ENCODE data around the gene CDK4. TPM values are rescaled to one million over a fixed set of nuclear protein-coding genes. Genes with fewer than 3 reads are reported as not detected.
A peak's percentile ranks its signal among the peaks of the same experiment; 100 is the strongest.

Gene CDK4
- total RNA-seq, 4 donors from 2014 or later, result 42.8 to 96.9 (median 60.4) TPM

- H3K4me3 ChIP-seq, result peak within 1 kb of the TSS; percentile 87 to 95 (median 88)
- intact Hi-C loops (cut with DNase I), result no loop called here
- no peak for DNase-seq
- H3K27me3 ChIP-seq, result no peaks in the 10 kb centered on the region
- no peaks in the 10 kb centered on the region for H3K9me3 ChIP-seq
- peak within 1 kb of the TSS; percentile 95 to 98 (median 96) for H3K27ac ChIP-seq
- WGBS, 2 donors, result 4 to 5% methylated on average over 17 to 30 of the region's 67 CpGs
- H3K36me3 ChIP-seq, result peaks cover 0 to 57% (median 5%) of the 10 kb centered on the region in 3 donors
- H3K4me1 ChIP-seq, result peaks cover 11 to 26% (median 16%) of the 10 kb centered on the region in 3 donors
- TF ChIP-seq CTCF (IDR thresholded peaks at IDR 0.05), result peak in 2 of 6 experiments; percentile 2 to 17
- TF ChIP-seq POLR2A (IDR thresholded peaks at IDR 0.05), result no peak
These were observed 20.6 kb upstream of the CDK4 start, which contains the start of gene EEF1AKMT3 for GRCh38 chr12:57772429-57773322. EEF1AKMT3 (plus strand) TSS chr12:57772614; CDS start chr12:57772725, 111 bp downstream.

GRCh38 chr12:57771873-57772428 lies 19.8 kb upstream of the CDK4 start, which contains the start of gene METTL1:
METTL1 (minus strand) TSS chr12:57772105; CDS start chr12:57772083, 22 bp downstream.
- intact Hi-C loops (cut with DNase I), result no loop called here
- TF ChIP-seq POLR2A (IDR thresholded peaks at IDR 0.05) (peak in 3 of 4 donors; percentile 41 to 64 (median 55)), CTCF (IDR thresholded peaks at IDR 0.05) (peak in 1 of 6 experiments; percentile 50)
- 1 to 5% methylated on average over 4 to 15 of the region's 28 CpGs for WGBS, 2 donors

GRCh38 chr12:57771236-57771872 lies 19.2 kb upstream of the CDK4 start:
- Histone ChIP-seq H3K27me3 (peaks cover 0 to 11% (median 0%) of the 10 kb centered on the region in 4 donors), H3K4me1 (peaks cover 18 to 37% (median 23%) of the 10 kb centered on the region in 3 donors), H3K36me3 (peaks cover 0 to 56% (median 5%) of the 10 kb centered on the region in 3 donors), H3K9me3 (no peaks in the 10 kb centered on the region), H3K27ac (peak overlapping the region; percentile 95 to 98 (median 96)), H3K4me3 (peak overlapping the region; percentile 87 to 95 (median 88))
- TF ChIP-seq CTCF (IDR thresholded peaks at IDR 0.05) (no peak), POLR2A (IDR thresholded peaks at IDR 0.05) (no peak)
- peak; percentile 53 for DNase-seq
- intact Hi-C loops (cut with DNase I), result no loop called here
- WGBS, 2 donors, result 2% methylated on average over 15 to 16 of the region's 16 CpGs

More at GRCh38 chr12:57771873-57772428, 19.8 kb upstream of the CDK4 start, which contains the start of gene METTL1:
- peaks cover 12 to 31% (median 17%) of the 10 kb centered on the region in 3 donors for H3K4me1 ChIP-seq
- H3K4me3 ChIP-seq, result peak within 1 kb of the TSS; percentile 87 to 95 (median 88)
- DNase-seq, result peak; percentile 67
- peak within 1 kb of the TSS; percentile 95 to 98 (median 96) for H3K27ac ChIP-seq
- H3K9me3 ChIP-seq, result no peaks in the 10 kb centered on the region
- H3K36me3 ChIP-seq, result peaks cover 0 to 58% (median 5%) of the 10 kb centered on the region in 3 donors
- H3K27me3 ChIP-seq, result peaks cover 0 to 5% (median 0%) of the 10 kb centered on the region in 4 donors

- intact Hi-C loops (cut with DNase I), result no loop called here
- Histone ChIP-seq H3K27ac (peak overlapping the region in 3 of 4 donors; percentile 95 to 98 (median 95)), H3K9me3 (no peaks in the 10 kb centered on the region), H3K4me1 (peaks cover 24 to 43% (median 28%) of the 10 kb centered on the region in 3 donors), H3K36me3 (peaks cover 0 to 50% (median 5%) of the 10 kb centered on the region in 3 donors), H3K4me3 (peak overlapping the region in 1 of 4 donors; percentile 95), H3K27me3 (peaks cover 0 to 17% (median 2%) of the 10 kb centered on the region in 4 donors)
- DNase-seq, result no peak
- no peak for TF ChIP-seq CTCF (IDR thresholded peaks at IDR 0.05)
- no peak for TF ChIP-seq POLR2A (IDR thresholded peaks at IDR 0.05)
- WGBS, 2 donors, result 74 to 92% methylated on average over 4 of the region's 4 CpGs
These were observed 18.6 kb upstream of the CDK4 start for GRCh38 chr12:57770734-57771133.

All from esophagus squamous epithelium (tissue), 5 donors.